ENCODE results near the gene KLF16.

GRCh38 chr19:1901940-1902404 lies 38.6 kb upstream of the KLF16 start:
- TF ChIP-seq POLR2AphosphoS5 (IDR thresholded peaks at IDR 0.05; ENCODE audit: borderline replicate concordance, low read depth, low read length): no peak
- no peak for TF ChIP-seq EZH2 (IDR thresholded peaks at IDR 0.05)
- no peak for TF ChIP-seq FOXP2 (optimal IDR thresholded peaks at IDR 0.05; ENCODE audit: control extremely low read depth, extremely low read length, insufficient read depth)

All from SK-N-MC (cell line).